H1 (cell line): ENCODE measurements around the gene GGA1.

Experiments
- BACH1 ChIP-seq: IDR thresholded peaks from 2 replicates; pipeline ENCODE4 v1.6.1; 2012; ENCODE audit warnings: low read length, improper control_type of control experiment
- CBX8 ChIP-seq: fragments of 300-800, 300-1000 bp; sonication (generic); IDR thresholded peaks from 2 replicates; pipeline ENCODE4 v1.7.1; 2016; ENCODE audit warnings: low read depth, low read length, borderline replicate concordance
- CEBPB ChIP-seq: IDR thresholded peaks from 2 replicates; pipeline ENCODE4 v1.6.1; 2012; ENCODE audit warnings: low read depth, low read length
- EP300 ChIP-seq, 2 experiments: IDR thresholded peaks; 1 replicate in 1 of 2; 2 replicates in 1 of 2; pipeline ENCODE4 v1.6.1; 2011 to 2012; ENCODE audit warnings: low read depth in 2 of 2, low read length in 2 of 2, mild to moderate bottlenecking in 2 of 2, borderline replicate concordance in 1 of 2, inconsistent platforms in 1 of 2, moderate library complexity in 1 of 2
- EZH2 ChIP-seq: fragments of 200-600 bp; sonication (generic); IDR thresholded peaks from 2 replicates; pipeline ENCODE4 v1.7.1; 2012; ENCODE audit warnings: low read depth, mild to moderate bottlenecking, moderate library complexity, low read length, inconsistent platforms; ENCODE audit not compliant: severe bottlenecking
- JUN ChIP-seq: IDR thresholded peaks from 2 replicates; pipeline ENCODE4 v1.6.1; 2011; ENCODE audit warnings: low read depth, mild to moderate bottlenecking, improper control_type of control experiment, low read length
- POLR2AphosphoS5 ChIP-seq: IDR thresholded peaks from 2 replicates; pipeline ENCODE4 v1.6.1; 2011; ENCODE audit warnings: low read depth, low read length
- RFX5 ChIP-seq: IDR thresholded peaks from 2 replicates; pipeline ENCODE4 v1.6.1; 2011; ENCODE audit warnings: low read depth, low read length, improper control_type of control experiment, borderline replicate concordance
- SUZ12 ChIP-seq: fragments of 200-600 bp; sonication (generic); IDR thresholded peaks from 2 replicates; pipeline ENCODE4 v1.6.1; 2012; ENCODE audit warnings: mild to moderate bottlenecking, inconsistent platforms, low read length, moderate library complexity, mixed read lengths
- TAF1 ChIP-seq: IDR thresholded peaks from 2 replicates; pipeline ENCODE4 v1.6.1; 2011; ENCODE audit warnings: mild to moderate bottlenecking, low read depth, low read length
- TF ChIP-seq, protein P1 (sequence below), 3 experiments: IDR thresholded peaks; 1 replicate in 2 of 3; 2 replicates in 1 of 3; pipeline versions ENCODE4 v1.5.1 to v1.6.1; 2011; ENCODE audit warnings: low read length in 3 of 3, mild to moderate bottlenecking in 3 of 3, inconsistent platforms in 2 of 3, low read depth in 1 of 3, moderate library complexity in 1 of 3; ENCODE audit not compliant: insufficient read depth in 1 of 3; ENCODE audit errors: control extremely low read depth in 1 of 3

DNA sequence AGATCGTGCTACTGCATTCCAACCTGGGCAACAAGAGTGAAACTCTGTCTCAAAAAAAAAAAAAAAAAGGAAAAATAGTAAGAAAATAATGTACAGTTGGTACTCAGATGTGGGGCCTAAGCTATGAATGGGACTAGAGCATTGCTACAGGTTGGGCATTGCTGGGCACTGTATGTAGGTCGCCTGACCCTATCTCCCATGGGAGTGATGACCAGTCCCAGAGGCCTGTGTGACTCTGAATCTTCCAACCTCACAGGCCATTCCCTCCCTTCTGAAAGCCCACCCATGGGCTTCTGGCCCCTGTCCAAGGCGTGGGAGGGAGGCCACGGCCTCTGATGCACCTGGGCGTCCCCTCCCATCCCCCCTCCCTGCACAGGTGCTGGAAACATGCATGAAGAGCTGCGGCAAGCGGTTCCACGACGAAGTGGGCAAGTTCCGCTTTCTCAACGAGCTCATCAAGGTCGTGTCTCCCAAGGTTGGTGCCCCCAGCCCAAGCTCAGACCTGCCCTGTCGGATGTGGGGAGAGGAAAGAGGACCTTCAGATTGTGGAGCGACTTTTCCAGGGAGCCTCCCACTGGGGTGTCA is 9.5 kb downstream of the GGA1 start:
- TF ChIP-seq POLR2AphosphoS5 (no peak), CBX8 (no peak), EP300 (IDR thresholded peaks at IDR 0.05; ENCODE audit: borderline replicate concordance in 1 of 2, low read depth in 2 of 2, low read length in 2 of 2) (no peak), EZH2 (no peak), CEBPB (no peak), RFX5 (no peak), TAF1 (no peak), BACH1 (no peak), JUN (no peak), SUZ12 (no peak)
- TF ChIP-seq, protein P1, sequence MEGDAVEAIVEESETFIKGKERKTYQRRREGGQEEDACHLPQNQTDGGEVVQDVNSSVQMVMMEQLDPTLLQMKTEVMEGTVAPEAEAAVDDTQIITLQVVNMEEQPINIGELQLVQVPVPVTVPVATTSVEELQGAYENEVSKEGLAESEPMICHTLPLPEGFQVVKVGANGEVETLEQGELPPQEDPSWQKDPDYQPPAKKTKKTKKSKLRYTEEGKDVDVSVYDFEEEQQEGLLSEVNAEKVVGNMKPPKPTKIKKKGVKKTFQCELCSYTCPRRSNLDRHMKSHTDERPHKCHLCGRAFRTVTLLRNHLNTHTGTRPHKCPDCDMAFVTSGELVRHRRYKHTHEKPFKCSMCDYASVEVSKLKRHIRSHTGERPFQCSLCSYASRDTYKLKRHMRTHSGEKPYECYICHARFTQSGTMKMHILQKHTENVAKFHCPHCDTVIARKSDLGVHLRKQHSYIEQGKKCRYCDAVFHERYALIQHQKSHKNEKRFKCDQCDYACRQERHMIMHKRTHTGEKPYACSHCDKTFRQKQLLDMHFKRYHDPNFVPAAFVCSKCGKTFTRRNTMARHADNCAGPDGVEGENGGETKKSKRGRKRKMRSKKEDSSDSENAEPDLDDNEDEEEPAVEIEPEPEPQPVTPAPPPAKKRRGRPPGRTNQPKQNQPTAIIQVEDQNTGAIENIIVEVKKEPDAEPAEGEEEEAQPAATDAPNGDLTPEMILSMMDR (IDR thresholded peaks at IDR 0.05; ENCODE audit: control extremely low read depth in 1 of 3, insufficient read depth in 1 of 3, low read depth in 1 of 3, low read length in 3 of 3) = no peak
